HG03108 (cell line): ENCODE results near the gene PALLD.

Experiments used
- ATAC-seq: cut with Tn5 transposase; IDR thresholded peaks from one replicate; pipeline ENCODE4 v1.9.1; 2021; ENCODE audit warnings: moderate library complexity; ENCODE audit not compliant: unreplicated experiment

Gene PALLD

DNA sequence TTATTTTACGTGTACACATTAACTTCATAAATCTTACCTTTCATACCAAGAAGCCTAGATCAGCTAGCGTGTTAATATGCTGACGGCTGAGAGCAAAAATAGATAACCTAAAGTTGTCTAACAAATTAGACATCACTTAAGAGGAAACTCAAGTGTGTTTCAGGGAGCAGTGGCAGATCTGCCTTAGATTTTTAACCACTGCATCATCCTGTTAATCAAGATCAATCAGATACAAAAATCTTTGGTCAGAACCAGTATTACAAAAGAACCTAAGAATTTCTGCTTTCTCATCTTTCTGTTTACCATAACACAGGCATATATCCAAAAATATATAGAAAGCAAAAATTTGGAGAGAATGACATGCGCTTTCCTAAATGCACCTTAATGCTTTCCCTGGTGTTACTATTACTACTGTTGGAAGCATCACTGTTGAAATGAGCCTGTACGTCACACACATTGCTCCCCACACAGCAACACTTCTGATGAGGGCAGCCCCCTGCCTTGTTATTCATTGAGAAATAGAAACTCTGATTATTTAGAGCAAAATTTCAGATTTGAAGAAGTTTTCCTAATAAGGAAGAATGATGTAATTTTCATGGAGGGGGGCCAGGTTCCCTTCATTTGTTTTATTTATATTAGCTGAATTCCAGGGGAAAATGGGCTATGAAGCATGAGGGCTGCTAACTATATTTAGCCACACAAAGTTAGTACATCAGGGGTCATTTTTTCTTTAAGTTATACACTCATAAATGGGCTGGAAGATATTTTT is 360.9 kb downstream of the PALLD start:
- no peak for ATAC-seq

DNA sequence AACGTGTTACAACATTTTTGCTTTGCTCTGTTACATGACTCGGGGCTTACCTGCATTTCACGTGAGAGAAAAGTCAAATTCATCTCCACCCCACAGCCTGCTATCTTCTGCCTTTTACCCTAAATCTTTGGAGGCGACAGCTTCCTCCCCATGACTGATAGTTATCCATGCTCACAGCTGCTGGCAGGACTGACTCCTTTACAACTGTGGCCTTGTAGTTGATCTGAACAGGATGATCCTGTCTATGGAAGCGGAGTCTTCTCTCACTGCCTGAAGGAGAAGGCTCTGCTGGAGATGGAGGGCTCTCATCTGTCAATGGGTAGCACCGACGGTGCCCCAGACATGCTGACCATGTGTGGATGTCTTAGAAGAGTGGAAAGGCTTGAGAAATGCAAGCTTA is 362.2 kb downstream of the PALLD start:
- no peak for ATAC-seq

DNA sequence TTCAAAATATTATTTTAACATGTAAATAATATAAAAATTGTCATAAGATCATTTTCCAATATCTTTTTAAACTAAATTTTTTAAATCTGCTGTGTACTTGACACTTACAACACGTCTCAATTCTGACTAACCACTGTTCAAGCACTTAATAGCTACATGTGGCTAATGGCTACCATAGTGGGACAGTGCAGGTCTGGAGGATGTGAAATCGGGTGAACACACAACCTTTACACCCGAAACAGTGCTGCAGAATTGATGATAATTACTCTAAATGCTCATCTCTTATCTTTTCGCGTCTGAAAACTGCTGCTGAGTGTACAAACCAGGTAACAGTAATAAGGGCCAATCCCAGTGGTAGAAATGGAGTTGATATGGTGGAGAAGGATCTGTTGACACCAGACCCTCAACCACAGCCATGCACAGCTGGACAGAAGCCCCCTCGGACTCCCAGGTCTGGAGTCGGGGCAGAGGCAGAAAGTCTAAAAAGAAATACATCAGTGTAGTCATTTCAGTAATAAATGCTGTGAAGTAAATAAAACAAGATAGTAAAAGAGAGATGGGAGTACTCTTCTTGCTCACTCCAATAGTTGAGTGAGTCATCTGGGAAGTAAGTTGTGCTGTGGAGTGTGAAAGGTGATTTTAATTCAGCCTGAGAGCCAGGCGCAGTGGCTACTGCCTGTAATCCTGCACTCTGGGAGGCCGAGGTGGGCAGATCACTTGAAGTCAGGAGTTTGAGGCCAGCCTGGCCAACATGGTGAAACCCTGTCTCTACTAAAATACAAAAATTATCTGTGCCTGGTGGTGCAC is 363.2 kb downstream of the PALLD start:
- peak; percentile 95 for ATAC-seq

DNA sequence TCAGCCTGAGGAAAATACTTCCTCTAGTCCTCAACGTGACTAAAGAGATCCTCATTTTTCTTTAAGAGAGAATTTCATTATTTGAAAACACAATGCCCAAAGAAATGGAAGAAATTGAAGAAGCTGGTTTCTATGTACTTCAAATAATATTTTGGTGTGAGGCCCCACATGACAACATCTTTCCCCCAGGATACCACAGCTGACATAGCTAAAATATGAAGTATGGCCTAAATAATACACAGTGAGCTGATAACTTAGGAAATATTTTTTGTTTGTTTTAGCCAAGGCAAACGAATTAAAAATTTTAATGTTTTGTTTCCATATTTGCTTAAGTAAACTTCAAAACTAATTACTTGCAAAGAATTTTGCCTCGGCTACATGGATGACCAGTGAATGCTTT is 364.0 kb downstream of the PALLD start:
- ATAC-seq: no peak

DNA sequence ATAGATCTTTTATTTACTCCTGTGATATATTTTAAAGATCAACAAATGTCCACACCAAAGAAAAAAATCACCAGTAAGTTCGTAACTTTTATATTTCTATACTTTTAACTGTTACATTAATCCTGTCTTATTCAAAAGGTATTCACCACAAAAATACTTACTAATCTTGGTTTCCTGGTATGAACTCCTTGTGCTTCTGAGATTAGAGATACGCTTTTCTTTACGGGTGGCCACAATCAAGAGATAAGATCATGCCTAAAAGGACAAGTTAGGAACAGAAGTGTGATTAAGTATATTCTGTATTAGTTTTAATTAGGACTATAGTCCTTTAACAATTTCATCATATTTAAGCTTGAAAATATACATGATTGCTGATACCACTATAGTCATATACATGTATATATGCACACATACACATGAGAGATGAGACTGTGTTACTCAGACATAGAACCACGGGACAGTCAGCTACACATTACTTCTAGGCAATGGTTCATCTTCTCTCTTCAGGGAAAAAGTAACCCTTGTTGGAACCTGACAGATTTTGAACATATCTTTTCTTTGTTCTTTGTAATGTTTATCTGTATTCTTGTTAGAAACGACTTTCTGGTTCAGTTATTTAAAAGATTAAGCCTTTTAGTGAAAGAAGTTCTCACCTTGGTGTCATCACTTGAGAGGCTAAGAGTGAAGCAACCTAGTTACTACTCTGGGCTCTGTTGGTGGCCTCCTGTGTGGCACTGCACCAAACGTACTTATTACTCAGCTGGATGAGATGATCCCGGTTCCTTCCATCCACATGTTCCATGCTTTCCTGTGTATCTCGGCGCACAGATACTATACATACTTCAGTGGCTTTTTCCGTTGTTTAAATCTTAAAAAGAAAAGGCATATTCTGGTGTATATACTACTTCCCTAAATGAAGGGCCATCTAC is 367.1 kb downstream of the PALLD start:
- ATAC-seq: no peak

DNA sequence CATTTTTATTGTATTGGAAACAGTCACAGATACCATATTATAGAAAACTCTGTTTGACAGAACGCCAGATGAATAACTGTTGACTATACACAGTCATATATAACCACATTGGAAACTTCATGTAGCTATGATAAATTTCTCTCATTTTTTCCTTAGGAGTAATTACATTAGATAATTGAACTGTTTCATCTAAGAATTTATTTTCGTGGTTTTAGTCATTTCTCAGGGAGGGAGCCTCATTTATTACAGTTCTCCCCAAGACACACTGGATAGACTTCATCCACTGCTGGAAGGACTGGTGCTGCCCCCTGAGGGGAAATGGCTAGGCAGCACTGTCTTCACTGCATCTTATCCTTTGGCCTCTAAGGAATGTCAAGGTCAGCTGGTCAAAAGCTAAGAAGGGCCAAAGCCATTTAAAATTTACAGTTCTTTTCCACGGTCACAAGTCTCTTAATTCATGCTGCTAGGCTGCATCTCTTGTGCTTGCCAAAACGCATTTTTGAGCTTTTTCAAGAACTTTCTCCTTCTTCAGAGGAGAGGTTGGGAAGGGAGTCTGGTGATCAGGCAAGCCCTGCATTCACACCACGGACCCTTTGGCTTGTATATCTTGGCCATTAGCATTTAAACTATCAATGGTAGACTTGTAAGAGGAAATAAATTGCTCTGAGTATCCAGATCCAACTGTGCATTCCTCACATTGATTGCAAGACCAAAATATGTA is 368.1 kb downstream of the PALLD start:
- ATAC-seq: no peak

DNA sequence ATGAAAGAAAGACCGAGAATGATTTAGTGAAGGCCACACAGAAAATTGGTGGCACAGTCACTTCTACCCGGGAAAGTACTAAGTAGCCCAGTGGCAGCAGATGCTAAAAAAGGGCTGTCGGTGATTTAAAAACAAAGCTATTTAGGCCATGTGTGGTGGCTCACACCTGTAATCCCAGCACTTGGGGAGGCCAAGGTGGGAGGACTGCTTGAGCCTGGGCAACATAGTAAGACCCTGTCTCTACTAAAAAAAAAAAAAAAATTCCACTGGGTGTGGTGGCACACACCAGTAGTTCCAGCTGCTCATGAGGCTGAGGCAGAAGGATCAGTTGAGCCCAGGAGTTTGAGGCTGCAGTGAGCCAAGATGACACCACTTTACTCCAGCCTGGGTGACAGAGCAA is 369.0 kb downstream of the PALLD start:
- ATAC-seq: no peak

DNA sequence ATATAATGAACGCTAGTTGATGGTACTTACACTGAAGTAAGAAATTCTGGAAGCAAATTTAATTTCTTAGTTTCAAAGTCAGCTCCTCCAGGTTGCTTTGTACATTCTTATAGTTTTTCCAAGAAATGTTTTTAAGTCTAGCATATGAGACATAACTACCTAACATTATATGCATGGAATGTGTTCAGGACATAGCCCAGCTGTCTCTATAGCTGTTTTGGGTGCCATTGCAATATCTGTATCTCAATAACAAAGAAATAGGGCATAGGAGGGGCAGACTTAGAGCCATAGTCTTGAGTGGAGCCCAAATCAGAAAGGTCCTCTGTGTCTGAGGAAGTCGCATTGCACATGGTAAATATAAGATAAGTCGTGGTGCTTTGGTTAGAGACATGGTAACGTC is 369.8 kb downstream of the PALLD start:
- no peak for ATAC-seq

DNA sequence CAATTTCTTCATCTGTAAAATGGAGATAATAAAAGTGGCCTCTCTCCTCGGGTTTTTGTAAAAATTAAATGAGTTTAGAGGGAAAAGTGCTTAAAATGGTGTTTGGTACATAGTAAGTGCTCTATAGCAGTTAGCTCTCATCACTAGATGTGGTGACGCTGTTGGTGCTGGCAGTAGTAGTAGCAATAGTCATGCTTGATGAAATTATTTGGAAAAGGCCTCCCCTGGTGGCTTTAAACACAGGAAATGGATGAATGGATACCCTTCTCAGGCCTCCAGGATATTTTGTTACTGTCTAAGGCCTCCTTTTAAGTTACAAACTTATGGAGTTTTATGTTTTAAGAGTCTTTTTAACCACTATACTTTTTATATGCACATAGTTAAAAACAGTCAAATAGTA is 370.3 kb downstream of the PALLD start:
- ATAC-seq: no peak

DNA sequence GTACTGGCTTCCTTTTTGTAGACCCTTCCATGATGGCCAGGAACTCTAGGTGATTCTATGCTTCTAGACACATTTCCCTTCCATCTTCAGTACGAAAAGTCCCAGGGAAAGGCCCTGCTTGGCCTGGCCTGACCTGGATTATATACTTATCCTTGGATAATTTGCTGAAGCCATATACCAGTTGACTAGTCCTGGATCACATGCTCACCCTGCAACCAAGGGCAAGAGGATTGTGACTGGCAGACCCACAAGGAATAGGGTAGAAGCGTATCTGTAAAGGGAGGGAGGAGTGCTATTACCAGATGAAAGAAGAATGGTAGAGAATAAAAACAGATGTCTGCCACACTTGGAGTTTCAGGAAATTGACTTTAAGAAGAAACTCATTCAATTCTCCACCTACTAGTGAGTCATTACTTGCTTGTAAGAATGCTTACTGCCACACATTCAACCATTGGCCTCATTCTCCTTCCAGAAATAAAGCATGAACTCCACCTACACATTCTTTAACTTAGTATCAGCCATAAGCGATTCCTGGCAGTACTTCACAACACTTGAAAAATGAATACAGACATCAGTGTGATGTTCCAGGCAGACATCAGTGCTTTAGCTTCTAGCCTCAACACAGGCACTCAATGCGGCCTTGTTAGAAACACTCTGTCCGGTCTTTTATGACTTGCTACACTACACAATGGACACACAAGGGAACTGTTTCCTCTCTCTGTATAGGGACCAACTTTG is 371.4 kb downstream of the PALLD start:
- ATAC-seq: no peak

DNA sequence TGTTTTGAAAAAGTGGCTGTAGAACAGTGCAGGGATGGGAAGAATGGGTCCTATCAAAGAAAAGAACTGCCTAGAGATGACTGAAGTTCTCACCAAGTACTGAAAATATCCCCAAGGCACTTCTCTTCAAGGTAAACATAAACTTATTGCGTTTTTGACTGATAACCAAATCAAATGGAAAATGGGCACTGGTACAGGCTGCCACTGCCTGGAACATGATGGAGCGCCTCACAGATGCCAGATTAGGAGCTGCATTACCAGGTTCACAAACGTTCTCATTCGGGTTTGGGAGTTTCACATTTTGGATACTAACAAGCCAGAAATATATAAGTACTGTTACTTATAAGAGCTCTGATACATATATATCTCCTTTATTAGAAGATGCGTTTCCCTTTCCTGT is 371.9 kb downstream of the PALLD start:
- no peak for ATAC-seq

DNA sequence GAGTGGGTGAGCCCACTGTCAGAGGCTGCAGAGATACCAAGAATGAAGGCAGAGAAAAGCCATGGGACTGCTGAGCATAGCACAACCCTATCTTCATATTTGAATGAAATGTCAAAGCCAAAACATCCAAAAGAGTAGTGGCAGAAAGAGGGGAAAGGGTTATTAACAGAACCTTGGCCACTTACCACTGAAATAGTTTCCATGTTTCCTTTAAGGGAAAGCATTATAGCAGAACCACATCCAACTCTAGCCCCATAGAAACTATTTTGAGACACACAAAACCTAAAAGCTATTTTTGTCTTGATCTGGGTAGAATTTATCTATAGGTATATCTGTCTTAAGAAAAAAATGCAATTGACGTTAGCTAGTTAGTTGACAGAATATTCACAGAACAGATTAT is 373.2 kb downstream of the PALLD start:
- no peak for ATAC-seq

DNA sequence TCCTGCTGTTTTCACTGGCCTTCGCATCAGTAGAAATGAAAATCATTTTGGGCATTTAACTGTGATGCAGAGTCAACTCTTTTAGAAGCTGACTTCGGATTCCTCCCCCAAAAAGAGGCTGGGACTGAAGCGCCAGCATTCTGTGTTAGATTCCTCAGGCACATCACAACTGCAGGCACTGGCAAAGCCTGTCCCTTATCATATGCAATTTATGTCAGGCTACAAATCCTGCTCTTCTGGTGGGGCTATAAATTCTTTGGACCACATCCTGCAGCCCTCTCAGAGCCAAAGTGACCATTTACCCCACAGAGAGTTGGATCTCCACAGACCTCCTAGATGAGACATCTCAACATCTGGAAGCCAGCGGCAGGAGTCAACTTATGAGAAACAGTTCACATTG is 374.8 kb downstream of the PALLD start:
- ATAC-seq: no peak

DNA sequence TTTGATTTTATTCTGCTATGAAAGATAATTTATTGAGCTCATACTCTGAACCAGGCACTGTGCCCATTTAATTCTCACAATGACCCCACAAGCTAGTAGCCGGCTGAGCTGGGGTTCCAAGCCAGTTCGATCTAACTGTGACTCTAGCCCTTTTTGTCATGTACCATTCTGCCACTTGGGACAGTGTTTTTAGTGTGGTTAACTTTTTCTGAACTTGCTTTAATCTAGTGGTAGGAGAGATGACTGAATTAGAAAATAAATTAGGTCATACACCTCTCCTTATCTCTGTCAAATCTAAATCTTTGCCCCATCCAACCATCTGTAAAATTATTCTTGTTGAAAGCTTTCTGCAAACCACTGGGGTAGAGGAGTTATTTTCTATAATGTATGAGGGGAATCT is 377.2 kb downstream of the PALLD start:
- ATAC-seq: no peak

DNA sequence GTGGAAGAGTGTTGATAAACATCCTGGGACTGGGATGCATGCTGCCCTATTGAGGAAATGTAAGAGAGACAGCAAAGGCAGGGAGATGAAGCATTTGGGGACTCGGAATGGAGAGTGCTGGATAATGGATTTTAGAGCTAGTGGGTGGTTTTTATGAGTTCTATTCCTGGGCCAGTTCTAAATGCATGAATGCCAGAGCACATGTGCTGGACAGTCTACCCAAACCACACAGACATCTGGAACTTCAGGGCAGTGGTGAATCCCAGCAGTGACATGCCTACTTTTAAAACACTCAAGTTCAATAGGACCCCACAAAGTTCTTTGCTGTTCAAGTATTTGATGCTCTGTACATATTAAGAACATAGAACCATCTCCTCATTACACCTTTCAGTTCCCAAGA is 379.3 kb downstream of the PALLD start:
- ATAC-seq: no peak

DNA sequence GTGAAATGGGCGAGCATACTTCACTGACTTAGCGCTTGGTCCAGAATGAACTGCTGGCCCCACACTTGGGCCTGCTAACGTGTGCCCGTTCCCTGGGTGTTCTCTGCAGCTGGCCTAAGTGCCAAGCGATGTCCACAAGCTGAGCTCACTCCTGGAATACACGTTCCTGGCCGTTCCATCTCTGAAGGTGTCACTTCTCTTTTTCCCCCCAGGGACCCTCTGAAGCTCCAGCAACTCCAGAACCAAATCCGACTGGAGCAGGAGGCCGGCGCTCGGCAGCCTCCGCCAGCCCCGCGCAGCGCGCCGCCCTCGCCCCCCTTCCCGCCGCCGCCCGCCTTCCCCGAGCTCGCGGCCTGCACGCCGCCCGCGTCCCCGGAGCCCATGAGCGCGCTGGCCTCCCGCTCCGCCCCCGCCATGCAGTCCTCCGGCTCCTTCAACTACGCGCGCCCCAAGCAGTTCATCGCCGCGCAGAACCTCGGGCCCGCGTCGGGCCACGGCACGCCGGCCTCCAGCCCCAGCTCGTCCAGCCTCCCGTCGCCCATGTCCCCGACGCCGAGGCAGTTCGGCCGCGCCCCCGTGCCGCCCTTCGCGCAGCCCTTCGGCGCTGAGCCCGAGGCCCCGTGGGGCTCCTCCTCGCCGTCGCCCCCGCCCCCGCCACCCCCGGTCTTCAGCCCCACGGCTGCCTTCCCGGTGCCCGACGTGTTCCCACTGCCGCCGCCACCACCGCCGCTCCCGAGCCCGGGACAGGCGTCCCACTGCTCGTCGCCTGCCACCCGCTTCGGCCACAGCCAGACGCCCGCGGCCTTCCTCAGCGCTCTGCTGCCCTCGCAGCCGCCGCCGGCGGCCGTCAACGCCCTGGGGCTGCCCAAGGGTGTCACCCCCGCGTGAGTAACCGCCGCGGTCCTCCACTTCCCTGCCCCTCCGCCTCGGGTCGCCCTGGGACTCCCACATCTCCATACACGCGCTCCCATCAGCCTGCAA is 380.9 kb downstream of the PALLD start:
- no peak for ATAC-seq

DNA sequence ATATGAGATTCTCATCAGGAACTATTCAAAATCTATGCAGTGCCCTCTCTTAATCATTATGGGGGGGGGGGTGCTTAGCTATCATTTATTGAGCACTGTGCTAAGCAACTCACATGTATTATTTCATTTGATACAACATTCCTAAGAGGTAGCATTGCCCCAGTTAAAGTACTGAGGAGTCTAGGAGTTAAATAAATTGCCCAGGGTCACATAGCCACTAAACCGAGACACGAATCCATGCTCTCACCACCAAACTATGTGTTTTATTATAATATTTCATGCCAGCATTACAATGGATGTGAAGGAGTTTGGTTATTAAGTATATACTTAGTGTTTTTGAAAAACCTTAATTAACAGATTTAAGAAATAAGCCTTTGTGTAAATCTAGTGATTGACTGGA is 381.8 kb downstream of the PALLD start:
- no peak for ATAC-seq

DNA sequence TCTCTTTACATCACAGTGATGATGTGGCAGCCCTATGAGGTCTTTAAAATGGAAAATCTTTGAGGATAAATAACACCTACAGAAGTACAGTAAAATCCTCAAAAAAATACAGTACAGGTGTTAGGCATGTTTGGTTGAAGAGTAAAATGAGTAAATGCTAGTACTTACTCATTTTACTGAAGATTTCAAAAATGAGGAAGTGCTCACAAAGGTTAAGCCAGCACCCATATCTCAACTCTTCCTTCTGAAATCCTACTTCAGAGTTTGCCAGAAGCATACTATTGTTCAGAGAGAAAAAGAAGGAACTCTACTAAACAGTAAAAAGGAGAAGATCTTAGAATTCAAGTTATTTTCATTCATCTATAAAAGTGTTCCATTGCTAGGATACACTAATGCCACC is 382.3 kb downstream of the PALLD start:
- ATAC-seq: no peak
